NCI-H2081 (cell line): ENCODE results near the gene GNAZ.

Experiments
- DNase-seq, 2 experiments: peaks; one replicate each; lab custom pipeline; 2025; lab: John Stamatoyannopoulos, UW

The GNAZ gene

DNA sequence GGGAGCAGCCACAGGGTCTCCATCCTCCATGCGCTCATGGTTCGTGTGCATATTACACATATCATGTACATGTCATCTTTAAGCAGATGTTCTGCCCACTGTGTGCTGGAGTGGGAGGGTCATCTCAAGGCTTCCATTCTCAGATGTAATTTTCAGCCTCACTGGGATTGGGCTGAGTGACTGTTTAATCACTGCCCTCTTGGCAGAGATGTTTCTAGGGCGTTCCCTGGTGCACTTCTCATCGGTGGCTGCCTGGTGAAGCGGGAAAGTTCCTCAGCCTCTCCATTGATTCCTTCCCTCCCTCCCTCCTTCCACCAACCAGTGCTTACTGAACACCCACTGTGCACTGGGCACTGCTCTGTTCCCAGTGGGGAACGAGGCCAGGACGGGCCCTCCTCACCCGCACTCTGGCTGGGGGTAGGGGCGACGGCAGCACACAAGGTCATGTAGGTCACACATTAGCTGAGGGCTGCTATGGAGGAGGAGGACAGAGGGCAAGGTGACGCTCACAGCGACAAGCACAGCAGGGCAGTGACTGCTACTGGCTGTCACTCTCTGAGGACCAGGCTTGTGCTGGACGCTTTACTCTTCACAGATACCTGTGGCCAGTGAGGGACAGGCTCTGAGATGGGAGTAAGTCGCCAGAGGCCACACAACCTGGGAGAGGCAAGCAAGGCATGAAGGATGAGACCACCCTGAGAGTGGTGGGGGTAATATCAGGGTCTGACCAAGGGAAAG, 22.9 kb downstream of the GNAZ start:
- DNase-seq, result no peak

DNA sequence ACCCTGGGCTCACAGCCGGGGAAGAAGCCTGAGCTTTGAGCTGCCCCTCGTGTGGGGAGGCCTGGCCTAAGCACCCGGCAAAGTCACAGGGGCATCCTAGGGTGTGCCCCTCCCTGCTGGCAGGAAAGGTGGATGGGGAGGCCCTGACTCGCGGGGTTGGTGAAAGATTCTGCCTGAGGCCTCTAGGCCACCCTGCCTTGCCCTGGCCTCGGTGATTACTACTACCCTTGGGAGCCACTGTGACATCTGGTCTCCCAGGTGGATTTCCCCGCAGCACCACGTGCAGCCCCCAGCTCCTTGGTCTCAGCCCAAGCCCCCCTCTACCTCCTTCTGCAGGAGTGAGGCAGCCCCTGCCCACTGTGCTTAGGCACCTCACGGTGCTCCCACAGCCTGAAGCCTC, 23.9 kb downstream of the GNAZ start:
- DNase-seq, result no peak

DNA sequence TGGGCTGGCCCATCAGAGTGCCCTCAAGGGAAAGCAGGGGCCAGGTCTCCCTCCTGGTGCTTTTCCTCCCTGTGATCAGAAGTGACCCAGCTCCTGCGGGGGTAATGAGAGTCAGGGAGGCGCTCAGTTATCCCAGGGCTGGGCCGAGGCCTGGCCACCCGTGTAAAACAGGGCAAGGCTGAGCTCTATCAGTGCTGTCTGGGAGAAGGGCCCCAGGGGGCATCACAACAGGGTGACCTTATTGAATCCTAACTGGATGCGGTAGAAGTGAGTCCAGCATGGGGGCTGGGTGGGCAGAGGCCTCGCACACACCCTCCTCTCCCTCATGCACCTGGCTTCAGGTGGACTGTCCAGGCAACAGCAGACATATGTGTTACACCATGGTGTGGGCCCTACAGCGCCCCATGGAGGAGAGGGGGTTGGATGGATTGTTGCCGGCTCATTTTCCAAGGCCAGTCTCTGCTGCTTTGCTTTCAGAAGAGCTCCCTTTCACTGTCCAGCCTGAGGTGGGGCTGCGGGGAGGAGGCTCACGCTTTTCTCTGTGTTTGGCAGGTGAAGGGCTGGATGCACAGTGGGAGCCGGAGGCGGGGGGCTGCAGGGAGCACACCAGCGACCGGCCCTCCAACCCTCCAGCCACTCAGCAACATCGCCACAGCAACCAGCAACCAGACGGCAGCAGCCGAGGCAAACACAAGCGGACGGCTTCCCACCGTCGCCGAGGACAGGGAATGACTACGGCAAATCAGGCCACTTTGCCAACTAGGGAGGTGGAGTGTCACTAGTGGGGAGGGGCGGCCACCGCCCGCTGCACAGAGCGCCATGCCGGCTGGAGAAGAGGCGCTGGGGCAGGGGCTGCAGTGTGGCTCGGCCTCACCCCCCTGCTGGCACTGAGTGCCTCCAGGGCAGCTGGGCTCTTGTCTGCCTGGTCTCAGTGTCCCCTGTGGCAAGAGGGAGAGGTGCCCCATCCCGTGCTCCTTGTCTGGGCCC, 24.7 kb downstream of the GNAZ start:
- no peak for DNase-seq

DNA sequence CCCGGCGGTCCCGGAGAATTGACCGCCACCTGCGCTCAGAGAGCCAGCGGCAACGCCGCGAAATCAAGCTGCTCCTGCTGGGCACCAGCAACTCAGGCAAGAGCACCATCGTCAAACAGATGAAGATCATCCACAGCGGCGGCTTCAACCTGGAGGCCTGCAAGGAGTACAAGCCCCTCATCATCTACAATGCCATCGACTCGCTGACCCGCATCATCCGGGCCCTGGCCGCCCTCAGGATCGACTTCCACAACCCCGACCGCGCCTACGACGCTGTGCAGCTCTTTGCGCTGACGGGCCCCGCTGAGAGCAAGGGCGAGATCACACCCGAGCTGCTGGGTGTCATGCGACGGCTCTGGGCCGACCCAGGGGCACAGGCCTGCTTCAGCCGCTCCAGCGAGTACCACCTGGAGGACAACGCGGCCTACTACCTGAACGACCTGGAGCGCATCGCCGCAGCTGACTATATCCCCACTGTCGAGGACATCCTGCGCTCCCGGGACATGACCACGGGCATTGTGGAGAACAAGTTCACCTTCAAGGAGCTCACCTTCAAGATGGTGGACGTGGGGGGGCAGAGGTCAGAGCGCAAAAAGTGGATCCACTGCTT, 25.5 kb downstream of the GNAZ start:
- DNase-seq, result no peak

DNA sequence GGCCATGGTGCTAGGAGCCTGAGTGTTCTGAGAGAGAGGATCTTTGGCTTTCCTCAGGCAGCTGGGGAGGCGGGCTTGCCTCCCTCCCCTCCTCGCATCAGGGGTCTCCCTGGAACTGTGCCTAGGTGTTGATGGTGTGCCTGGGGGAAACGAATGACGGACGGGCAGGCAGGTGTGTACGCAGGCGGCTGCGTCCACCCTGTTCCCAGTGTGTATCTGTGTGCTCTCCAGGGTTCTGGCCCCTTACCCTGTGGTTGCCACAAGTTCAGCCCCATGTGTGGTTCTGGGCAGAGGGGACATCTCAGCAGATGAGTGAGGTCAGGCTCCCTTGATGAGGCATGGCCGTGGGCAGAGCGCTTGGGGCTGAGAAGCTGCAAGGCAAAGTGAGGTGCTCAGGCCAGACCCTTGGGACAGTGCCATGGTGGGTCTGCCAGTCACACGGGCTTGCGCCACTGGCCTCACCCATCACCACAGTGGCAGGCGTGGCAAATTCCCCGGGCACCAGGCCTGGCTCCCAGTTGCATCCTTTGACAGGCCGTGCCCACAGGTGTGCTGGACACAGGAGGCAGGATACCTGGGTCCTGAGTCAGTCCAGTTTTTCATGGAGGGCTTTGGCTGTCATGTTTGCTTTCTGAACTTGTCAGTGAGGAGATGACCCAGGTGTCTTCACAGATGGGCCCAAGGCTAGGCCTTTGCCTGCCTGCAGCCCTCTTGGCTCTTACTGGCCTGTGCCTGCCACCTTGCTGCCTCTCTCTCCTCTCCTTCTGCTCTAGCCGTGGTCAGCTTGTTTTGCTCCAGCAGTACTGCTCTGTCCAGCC, 27.3 kb downstream of the GNAZ start:
- DNase-seq, result no peak

DNA sequence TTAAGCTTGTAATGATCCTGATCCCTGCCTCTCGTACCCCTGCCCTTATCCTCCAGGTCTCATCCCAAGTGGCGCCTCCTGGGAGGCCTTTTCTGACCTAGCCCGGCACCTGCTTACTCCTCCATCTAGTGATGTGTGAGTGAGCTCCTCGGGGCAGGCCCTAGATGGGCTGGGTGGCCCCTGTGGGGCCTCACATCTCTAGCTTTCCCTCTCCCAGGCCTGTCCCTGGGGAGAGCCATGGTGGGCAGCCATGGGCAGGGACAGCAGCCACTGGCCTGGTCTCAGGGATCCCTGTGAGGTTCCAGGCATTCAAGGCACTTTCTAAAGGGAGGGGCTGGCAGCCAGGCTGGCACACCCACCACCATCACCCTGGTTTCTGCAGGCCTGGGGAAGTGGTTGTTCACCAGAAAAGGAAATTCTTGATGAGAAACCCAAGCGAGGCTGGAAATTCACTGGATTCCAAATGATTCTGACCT, 27.9 kb downstream of the GNAZ start:
- DNase-seq, result no peak

DNA sequence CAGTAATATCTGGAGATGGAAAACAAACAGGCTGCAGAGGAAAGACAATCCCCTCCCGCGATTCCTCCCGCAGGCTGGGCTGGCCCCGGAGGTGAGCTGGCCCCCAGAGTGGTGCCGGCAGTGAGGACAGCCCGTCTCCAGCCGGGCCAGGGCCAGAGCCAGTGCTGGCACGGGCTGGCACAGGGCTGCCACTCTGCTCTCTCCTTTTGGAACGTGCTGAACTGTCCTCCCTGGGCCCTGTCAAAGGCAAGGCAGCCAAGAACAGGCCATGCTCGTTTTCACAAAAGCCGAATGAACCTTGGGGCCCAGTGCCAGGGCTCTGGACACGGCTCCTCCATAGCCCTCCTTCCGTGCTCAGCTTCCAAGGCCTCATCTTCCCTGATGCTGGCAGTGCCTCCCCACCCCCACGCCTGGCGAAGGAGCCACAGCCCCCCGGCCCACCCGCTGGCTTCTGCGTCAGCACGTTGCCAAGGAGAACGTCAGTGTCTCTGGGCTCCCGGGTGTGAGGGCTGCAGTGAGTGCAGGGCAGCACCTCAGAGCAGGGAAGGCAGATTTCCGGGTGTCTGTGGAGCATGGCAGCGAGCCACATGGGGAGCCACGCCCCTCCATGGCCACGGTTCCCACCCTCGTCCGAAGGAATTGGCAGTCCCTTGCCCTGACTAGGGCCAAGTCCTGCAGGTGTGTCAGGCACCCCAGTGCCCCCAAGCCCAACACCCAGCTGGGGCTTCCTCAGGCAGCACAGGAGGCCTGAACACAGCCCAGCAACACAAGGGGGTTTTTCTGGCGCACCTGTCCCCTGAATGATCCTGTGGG, 28.6 kb downstream of the GNAZ start:
- no peak for DNase-seq

DNA sequence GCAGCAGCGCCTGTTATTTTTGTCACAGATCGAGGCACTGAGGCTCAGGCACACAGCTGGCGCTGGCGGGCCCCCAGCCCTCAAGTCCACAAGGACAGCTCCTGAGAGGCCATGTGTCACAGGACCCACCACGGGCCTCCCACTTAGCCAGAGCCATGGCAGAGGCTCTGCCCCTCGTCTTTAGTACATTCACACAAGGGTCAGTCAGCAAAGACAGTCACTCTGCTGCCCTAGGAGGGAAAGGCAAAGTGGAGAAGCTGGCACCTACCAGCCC, 29.1 kb downstream of the GNAZ start:
- no peak for DNase-seq

DNA sequence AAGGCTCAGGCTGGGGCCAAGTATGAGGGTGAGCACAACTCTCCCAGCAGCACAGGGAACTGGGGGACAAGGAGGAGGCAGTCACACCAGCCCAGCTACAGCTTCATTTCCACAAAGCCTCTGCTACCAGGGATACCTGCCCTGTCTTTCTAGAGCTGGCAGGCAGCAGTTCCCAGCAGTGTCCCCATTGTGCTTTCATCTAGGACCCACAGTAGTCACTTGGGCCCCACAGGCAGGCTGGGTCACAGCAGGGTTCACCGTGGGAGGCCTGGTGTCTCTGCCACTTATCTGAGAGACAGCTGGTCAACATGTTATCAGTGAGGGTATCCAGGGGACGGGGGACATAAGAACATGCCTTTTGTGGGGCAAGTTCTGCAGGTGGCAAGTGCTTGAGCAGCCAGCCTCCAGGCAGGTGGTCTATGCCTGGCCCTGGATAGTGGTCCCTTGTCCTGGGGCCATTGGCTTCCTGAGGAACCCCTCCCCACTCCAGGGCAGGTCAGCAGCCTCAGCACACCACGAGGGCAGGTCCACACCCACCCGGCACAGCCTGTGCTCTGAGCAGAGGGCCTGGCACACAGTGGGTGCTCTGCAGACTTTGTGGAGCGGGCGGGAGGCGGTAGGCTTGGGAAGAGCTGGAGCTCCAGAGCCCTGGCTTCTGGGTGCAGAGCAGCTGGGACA, 29.9 kb downstream of the GNAZ start:
- no peak for DNase-seq

DNA sequence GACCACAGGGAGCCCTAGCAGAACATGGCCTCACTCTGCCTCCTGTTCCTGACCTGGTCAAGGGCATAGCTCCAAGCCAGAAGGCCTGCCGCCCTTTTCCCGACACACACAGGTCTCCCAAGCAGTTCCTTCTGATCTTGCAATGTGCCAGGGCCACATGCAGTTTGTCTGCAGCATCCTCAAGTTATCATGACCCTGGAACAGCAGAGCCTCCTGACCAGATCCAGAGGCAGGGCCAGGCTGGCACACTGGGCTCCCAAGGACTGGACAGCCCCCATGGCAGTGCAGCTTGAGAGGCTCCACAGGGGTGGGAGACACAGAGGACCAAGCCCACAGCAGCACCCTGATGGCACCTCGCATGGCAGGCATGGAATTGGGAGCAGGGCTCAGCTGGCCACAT, 31.2 kb downstream of the GNAZ start:
- DNase-seq, result no peak

DNA sequence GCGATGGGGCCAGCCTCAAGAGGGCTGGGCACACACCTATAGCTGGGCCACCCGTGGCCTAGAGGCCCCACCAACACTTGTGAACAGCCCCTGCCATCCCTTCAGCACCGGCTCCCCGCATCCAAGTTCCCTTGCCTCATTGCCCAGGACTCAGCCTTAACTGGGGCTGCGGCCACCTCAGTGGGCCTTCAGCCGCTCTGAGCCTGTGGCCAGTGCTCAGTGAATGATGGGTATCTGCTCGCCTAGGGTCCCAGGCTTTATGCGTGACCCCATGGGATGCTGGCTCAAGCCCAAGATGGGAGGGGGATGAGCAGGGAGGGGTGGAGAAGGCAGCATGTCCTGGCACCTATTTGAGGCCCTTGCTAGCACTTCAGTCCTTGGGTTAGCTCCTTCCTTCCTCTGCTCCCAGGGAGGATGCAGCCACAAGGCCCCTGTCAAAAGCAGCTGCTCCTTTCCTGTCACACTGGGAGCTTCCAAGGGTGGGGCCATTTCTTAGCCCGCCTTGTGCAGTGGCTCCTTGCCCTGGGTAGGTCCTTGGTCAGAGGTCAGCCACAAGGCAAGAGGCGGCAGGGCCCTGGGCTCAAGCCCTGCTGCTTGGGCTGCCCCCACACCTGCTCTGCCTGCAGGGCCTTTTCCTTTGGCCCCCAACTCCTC, 31.8 kb downstream of the GNAZ start:
- DNase-seq, result no peak

DNA sequence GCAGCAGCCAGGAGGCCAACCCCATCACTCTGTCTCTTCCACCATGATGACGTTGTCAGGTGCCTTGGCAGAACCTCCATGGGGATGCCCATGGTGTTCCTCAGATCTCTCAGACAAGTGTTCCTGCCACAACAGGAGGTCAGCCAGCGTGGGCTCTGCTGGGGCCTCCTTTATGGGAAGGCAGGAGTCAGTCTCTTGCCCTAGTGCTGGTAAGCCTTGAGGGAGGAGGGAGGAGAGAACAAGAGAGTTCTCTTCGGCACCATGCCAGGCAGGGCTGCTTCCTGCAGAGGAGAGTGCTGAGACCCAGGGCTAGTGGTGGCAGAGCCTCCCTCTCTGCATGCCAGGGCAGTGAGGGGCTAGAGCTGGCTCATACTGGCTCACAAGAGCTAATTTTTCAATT, 32.5 kb downstream of the GNAZ start:
- DNase-seq, result no peak

DNA sequence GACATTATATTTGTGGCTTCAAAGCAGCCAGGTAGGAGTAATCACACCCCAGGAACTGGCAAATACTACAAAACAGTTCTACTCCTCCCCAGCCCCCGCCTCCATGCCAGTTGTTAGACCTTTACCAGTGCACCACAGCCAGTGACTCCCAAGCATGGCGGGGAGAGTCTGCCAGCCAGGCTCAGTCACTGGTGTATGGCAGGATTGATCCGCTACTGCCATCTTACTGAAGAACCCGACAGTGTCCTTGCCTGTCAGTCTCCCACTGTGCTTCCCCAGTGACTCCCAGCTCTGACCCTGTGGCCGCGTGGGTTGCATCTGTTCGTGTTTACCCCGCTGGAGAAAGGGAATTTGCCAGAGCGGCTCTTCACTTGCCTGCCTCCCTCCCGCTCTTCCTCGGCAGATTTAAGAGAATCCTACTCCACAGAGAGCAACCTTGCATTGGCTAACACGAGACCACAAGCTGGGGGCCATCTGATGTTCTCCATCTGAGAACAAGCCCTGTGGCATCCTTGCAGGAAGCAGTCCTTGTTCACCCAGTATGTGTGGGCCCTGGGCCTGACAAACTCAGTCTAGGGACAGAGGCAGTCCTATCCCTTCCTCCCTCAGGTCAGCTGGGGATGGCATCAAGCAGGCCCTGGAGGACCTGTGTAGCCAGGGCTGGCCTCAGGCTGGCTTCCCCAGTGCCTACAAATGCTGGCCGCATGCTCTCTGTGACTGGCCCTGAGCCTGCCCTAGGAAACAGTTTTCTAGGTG, 33.1 kb downstream of the GNAZ start:
- DNase-seq, result no peak

DNA sequence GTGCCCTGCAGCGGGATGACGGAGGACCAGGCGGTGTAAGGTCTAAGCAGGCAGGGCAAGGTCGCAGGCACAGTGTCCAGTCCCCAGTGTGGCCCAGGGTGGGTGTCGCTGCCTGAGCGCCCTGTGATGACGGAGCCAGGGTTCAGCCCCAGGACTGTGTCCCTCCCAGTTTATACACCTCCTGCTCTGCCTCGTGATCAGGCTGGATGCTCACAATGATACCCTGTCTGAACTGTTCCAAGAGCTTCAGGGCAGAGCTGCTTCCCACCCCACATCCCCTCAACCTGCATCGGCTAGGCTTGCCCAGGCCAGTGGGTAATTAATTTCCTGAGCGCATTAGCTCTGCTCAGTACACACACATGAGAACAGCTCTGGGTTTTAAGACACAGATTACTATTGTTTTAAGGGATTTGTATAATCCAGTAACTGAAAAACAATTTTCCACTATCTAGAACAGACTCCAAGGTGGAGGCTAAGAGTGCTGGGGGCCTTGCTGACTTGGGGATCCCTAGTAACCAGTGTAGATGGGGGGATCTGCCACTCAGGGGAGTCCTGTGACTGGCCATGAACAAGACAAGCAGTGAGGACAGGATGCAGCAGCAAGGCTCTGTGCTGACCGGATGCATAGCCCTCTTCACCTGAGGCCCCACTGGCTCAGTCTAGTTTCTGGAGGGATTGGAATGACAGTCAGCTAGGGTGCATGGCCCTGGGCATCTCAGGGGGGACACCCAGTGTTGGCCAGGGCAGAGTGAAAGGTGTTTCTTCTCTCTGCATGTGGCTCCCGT, 34.1 kb downstream of the GNAZ start:
- DNase-seq, result no peak

DNA sequence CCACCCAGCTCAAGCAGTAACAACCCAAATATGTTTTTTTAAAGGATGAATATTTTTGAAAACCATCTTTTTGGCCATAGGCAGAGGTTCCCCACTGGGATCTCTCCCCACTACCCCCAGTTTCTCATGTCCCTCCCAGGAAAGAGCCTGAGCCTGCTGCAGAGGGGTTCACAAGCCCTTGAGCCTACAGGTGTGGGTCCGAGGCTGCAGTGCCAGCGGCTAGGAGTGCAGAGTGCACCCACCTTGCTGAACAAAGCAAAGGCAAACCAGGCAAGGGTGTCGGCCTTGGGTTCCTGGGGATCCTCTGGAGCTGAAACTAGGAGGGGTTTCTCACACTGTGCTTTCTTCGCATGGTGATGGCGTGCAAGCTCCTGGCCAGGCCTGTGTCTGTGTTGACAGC, 35.0 kb downstream of the GNAZ start:
- DNase-seq, result no peak

DNA sequence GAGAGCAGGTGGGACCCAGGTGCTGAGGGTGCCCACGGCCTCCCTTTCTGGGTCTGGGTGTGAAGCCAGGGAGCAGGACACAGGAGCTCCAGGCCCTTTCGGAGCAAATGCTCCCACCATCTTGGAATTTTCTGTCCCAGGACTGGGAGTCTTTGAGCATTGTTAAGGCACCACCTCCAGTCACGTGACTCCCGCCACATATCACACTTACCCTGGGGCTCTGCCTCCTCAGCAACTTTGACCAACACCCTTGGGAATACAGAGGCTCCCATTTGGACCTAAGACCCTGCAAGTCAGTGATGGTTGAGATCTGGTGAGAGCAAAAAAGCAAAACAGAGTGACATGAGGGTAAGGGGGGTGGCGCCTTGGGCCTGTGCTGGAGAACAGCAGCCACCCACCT, 35.6 kb downstream of the GNAZ start:
- DNase-seq, result no peak

DNA sequence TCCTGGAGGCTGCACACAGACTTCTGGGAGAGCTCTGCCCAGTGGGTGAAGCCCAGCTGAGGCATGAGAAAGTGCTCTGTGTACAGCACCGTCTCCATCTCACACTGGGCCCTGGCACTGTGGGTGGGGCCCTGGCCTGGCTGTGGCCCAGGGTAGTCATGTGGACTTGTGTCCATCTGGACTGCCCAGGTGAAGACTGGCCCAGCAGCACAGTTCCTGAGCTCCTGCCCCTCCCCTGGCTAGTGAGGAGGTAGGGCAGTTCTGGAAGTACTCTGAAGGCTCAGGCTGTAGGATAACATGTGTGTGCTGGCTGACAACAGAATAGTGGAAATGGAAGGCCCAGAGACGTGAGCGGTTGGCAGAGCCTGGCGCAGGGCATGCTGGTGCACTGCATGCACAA, 36.0 kb downstream of the GNAZ start:
- no peak for DNase-seq

DNA sequence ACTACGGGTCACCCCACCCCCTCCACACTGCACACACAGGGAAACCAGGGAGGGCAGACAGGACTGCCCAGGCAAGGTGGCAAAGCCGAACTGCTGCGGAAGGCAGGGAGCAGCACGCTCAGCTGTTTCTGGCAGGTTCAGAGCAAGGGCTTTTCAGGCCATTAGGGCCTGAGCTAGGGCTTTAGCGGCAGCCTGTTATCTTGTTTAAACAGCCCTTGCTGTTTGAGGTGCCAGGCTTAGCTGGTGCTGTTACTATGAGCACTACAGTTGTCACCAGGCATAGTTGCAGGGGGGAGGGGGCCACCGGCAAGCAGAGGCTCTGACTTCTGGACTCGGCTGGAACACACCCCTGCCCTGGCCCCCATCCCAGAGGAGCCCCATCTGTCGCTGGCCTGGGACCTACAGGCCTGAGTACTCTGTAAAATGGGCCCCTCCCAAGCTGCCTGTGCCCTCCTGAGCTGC, 36.6 kb downstream of the GNAZ start:
- DNase-seq, result peak in 1 of 2 experiments; percentile 44
